ENCODE measurements around the gene FSD1L.

FSD1L gene

GRCh38 chr9:105436783-105437182 is 11.1 kb upstream of the FSD1L start:
- no peak for DNase-seq (ENCODE audit: low spot score)

GRCh38 chr9:105437704-105438103 is 10.1 kb upstream of the FSD1L start:
- DNase-seq (ENCODE audit: low spot score) = no peak

GRCh38 chr9:105438141-105438806 is 9.6 kb upstream of the FSD1L start:
- DNase-seq (ENCODE audit: low spot score) = no peak

- DNase-seq (ENCODE audit: low spot score) = peak; percentile 13
Observed at GRCh38 chr9:105439428-105439827, 8.4 kb upstream of the FSD1L start.

- DNase-seq (ENCODE audit: low spot score) = no peak
Observed at GRCh38 chr9:105441616-105442160, 6.1 kb upstream of the FSD1L start.

- DNase-seq (ENCODE audit: low spot score) = no peak
Observed at GRCh38 chr9:105443121-105443520, 4.7 kb upstream of the FSD1L start.

GRCh38 chr9:105444130-105444529 is 3.7 kb upstream of the FSD1L start:
- DNase-seq (ENCODE audit: low spot score) = no peak

GRCh38 chr9:105445203-105445881 is 2.5 kb upstream of the FSD1L start:
- DNase-seq (ENCODE audit: low spot score) = peak; percentile 40

- DNase-seq (ENCODE audit: low spot score) = no peak
Observed at GRCh38 chr9:105447386-105447813, 434 bp upstream of the FSD1L start.

- no peak for DNase-seq (ENCODE audit: low spot score)
Observed at GRCh38 chr9:105449081-105449480, 1.2 kb downstream of the FSD1L start.

GRCh38 chr9:105452185-105452584 is 4.4 kb downstream of the FSD1L start:
- no peak for DNase-seq (ENCODE audit: low spot score)

- no peak for DNase-seq (ENCODE audit: low spot score)
Observed at GRCh38 chr9:105455836-105456475, 8.1 kb downstream of the FSD1L start.

- DNase-seq (ENCODE audit: low spot score) = no peak
Observed at GRCh38 chr9:105457560-105458294, 9.9 kb downstream of the FSD1L start.

- DNase-seq (ENCODE audit: low spot score) = no peak
Observed at GRCh38 chr9:105458404-105458803, 10.6 kb downstream of the FSD1L start.

- no peak for DNase-seq (ENCODE audit: low spot score)
Observed at GRCh38 chr9:105459336-105459735, 11.5 kb downstream of the FSD1L start.

GRCh38 chr9:105466898-105467455 is 19.1 kb downstream of the FSD1L start:
- DNase-seq (ENCODE audit: low spot score) = no peak

GRCh38 chr9:105468875-105469274 is 21.0 kb downstream of the FSD1L start:
- no peak for DNase-seq (ENCODE audit: low spot score)

- no peak for DNase-seq (ENCODE audit: low spot score)
Observed at GRCh38 chr9:105473221-105473620, 25.4 kb downstream of the FSD1L start.

- DNase-seq (ENCODE audit: low spot score) = peak; percentile 15
Observed at GRCh38 chr9:105475302-105475701, 27.5 kb downstream of the FSD1L start.

GRCh38 chr9:105479846-105480245 is 32.0 kb downstream of the FSD1L start:
- DNase-seq (ENCODE audit: low spot score) = no peak

GRCh38 chr9:105483618-105484017 is 35.8 kb downstream of the FSD1L start:
- DNase-seq (ENCODE audit: low spot score) = no peak

GRCh38 chr9:105484226-105484625 is 36.4 kb downstream of the FSD1L start:
- DNase-seq (ENCODE audit: low spot score) = no peak

All from AG20443 (cell line).